Astrocyte of the cerebellum (primary cell): ENCODE measurements around the gene SOAT2.

Source experiments
- DNase-seq: peaks from one replicate; pipeline ENCODE4 v3.0.0-alpha.2; 2011; ENCODE audit warnings: low read depth
- H3K4me3 ChIP-seq: 2 replicates; pipeline ENCODE4 v1.5.1; 2011; ENCODE audit warnings: mild to moderate bottlenecking, low read depth, low read length, moderate library complexity
- in situ Hi-C: cut with HindIII; loops from 2 replicates; pipeline ENCODE4 v1.10.0; 2017; ENCODE audit warnings: low sequenced_read_pairs
- TF ChIP-seq, protein P1 (sequence below): IDR thresholded peaks from 2 replicates; pipeline ENCODE4 v1.5.1; 2012; ENCODE audit warnings: low read length, low read depth, moderate library complexity, mild to moderate bottlenecking; ENCODE audit errors: missing control alignments

The SOAT2 gene

DNA sequence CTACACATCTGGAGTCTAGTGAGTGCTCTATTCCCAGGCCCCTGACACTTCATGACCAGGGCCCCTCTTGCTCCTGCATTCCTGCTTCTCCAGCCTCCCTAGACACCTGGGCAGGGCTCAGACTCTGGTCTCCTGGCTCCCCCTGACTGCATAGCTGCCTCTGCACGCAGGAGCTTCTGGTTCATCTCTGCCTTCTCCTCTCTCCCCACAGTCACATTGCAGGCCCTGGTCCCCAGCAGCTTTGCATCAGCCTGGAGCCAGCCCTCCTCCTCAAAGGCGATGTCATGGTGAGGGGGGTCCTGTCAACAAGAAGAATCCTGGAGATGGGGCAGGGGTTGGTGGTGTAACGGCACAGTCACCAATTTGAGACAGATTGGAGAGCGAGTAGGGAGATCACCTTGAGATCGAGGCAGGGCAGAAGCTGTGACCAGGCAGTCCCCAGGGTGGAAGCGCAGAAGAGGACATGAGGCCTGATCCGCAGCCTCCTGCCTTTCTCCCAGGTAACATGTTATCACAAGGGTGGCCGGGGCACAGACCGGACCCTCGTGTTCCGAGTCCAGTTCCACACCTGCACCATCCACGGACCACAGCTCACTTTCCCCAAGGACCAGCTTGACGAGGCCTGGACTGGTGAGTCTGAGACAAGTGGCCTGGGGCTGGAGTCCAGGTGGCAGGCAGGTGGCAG, 45.3 kb upstream of the SOAT2 start:
- DNase-seq = no peak
- H3K4me3 ChIP-seq = no peak overlapping the region
- in situ Hi-C loops = no loop called here
- TF ChIP-seq, protein P1, sequence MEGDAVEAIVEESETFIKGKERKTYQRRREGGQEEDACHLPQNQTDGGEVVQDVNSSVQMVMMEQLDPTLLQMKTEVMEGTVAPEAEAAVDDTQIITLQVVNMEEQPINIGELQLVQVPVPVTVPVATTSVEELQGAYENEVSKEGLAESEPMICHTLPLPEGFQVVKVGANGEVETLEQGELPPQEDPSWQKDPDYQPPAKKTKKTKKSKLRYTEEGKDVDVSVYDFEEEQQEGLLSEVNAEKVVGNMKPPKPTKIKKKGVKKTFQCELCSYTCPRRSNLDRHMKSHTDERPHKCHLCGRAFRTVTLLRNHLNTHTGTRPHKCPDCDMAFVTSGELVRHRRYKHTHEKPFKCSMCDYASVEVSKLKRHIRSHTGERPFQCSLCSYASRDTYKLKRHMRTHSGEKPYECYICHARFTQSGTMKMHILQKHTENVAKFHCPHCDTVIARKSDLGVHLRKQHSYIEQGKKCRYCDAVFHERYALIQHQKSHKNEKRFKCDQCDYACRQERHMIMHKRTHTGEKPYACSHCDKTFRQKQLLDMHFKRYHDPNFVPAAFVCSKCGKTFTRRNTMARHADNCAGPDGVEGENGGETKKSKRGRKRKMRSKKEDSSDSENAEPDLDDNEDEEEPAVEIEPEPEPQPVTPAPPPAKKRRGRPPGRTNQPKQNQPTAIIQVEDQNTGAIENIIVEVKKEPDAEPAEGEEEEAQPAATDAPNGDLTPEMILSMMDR = no peak

DNA sequence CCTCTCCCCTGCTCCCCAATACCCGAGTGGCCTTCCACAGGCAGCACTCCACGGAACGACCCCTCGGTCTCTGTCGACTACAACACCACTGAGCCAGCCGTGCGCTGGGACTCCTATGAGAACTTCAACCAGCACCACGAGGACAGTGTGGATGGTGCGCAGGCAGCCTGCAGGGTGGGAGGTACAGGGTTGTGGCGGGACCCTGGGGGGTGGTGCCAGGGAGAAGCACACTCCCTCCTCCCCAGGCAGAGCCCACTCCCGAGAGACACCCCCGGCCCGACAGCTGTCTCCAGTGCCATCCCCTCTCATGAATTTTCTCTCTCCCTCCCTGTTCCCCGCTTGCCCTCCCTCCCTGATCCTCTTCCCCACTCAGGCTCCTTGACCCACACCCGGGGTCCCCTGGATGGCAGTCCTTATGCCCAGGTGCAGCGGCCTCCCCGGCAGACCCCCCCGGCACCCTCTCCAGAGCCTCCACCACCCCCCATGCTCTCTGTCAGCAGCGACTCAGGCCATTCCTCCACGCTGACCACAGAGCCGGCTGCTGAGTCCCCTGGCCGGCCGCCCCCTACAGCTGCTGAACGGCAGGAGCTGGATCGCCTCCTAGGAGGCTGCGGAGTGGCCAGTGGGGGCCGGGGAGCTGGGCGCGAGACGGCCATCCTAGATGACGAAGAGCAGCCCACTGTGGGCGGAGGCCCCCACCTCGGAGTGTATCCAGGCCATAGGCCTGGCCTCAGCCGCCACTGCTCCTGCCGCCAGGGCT, 44.4 kb upstream of the SOAT2 start:
- in situ Hi-C loops = no loop called here
- DNase-seq = no peak
- TF ChIP-seq, protein P1 = no peak
- no peak overlapping the region for H3K4me3 ChIP-seq

DNA sequence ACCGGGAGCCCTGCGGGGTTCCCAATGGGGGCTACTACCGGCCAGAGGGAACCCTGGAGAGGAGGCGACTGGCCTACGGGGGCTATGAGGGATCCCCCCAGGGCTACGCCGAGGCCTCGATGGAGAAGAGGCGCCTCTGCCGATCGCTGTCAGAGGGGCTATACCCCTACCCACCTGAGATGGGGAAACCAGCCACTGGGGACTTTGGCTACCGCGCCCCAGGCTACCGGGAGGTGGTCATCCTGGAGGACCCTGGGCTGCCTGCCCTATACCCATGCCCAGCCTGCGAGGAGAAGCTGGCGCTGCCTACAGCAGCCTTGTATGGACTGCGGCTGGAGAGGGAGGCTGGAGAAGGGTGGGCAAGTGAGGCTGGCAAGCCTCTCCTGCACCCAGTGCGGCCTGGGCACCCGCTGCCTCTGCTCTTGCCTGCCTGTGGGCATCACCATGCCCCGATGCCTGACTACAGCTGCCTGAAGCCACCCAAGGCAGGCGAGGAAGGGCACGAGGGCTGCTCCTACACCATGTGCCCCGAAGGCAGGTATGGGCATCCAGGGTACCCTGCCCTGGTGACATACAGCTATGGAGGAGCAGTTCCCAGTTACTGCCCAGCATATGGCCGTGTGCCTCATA, 43.7 kb upstream of the SOAT2 start:
- H3K4me3 ChIP-seq = no peak overlapping the region
- DNase-seq = no peak
- TF ChIP-seq, protein P1 = no peak
- in situ Hi-C loops = no loop called here

DNA sequence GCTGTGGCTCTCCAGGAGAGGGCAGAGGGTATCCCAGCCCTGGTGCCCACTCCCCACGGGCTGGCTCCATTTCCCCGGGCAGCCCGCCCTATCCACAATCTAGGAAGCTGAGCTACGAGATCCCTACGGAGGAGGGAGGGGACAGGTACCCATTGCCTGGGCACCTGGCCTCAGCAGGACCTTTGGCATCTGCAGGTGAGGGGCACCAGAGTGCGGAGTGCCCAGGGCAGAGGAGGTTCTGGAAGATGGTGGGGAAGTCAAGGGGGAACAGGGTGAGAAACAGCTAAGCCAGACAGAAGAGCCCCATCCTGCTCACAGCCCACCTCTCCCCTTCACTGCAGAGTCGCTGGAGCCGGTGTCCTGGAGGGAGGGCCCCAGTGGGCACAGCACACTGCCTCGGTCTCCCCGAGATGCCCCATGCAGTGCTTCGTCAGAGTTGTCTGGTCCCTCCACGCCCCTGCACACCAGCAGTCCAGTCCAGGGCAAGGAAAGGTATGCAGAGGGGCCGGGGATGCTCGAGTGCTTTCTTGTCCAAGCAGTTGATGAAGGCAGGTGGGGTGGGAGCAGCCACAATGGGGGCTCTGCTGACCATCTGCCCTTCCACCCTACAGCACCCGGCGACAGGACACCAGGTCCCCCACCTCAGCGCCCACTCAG, 43.1 kb upstream of the SOAT2 start:
- DNase-seq = no peak
- TF ChIP-seq, protein P1 = no peak
- in situ Hi-C loops = no loop called here
- no peak overlapping the region for H3K4me3 ChIP-seq

DNA sequence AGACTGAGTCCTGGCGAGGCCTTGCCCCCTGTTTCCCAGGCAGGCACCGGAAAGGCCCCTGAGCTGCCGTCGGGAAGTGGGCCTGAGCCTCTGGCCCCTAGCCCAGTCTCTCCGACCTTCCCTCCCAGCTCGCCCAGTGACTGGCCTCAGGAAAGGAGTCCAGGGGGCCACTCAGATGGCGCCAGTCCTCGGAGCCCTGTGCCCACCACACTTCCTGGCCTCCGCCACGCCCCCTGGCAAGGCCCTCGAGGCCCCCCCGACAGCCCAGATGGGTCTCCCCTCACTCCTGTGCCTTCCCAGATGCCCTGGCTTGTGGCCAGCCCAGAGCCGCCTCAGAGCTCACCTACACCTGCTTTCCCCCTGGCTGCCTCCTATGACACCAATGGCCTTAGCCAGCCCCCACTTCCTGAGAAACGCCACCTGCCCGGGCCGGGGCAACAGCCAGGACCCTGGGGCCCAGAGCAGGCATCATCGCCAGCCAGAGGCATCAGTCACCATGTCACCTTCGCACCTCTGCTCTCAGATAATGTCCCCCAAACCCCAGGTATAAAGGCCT, 42.5 kb upstream of the SOAT2 start:
- no peak for DNase-seq
- in situ Hi-C loops = no loop called here
- no peak overlapping the region for H3K4me3 ChIP-seq
- TF ChIP-seq, protein P1 = no peak

DNA sequence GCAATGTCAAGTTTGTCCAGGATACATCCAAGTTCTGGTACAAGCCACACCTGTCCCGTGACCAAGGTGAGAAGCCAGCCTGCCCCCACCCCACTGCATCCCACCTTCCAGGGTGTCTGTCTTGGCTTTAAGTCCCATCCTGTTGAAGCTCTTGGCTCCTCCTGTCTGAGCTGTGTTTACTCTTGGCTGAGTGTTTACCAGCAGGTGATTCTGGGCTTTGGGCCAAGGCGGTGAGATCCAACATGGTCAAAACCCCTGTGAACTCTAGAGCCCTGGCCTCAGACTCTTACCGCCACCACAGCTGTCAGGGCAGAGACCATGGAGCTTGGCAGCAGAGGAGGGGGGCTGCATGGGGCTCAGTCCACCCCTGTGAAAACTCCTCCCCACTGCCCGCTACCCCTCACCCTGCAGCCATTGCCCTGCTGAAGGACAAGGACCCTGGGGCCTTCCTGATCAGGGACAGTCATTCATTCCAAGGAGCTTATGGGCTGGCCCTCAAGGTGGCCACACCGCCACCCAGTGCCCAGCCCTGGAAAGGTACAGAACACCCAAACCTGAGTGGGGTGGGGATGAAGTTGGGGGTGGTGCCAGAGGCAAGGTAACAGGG, 41.8 kb upstream of the SOAT2 start:
- no peak overlapping the region for H3K4me3 ChIP-seq
- TF ChIP-seq, protein P1 = peak; percentile 7
- DNase-seq = no peak
- in situ Hi-C loops = no loop called here
